ENCODE data around the gene P2RY14.

Gene P2RY14

GRCh38 chr3:151200586-151200985, 77.8 kb downstream of the P2RY14 start:
- Mint-ChIP-seq H3K4me3 (peak overlapping the region; percentile 79 to 88), H3K27me3 (no peaks in the 10 kb centered on the region), H3K9me3 (no peaks in the 10 kb centered on the region), H3K4me1 (peaks cover 44% of the 10 kb centered on the region), H3K27ac (peak overlapping the region; percentile 89 to 97)
- DNase-seq (no peak), ATAC-seq (no peak)

GRCh38 chr3:151199554-151200438, 78.5 kb downstream of the P2RY14 start:
- H3K27ac Mint-ChIP-seq = peak overlapping the region; percentile 91 to 97
- peak overlapping the region; percentile 72 to 88 for H3K4me3 Mint-ChIP-seq
- H3K9me3 Mint-ChIP-seq = no peaks in the 10 kb centered on the region
- no peak for DNase-seq
- H3K4me1 Mint-ChIP-seq = peaks cover 38% of the 10 kb centered on the region
- H3K27me3 Mint-ChIP-seq = no peaks in the 10 kb centered on the region
- ATAC-seq = no peak

GRCh38 chr3:151198849-151199248, 79.5 kb downstream of the P2RY14 start:
- H3K27me3 Mint-ChIP-seq = no peaks in the 10 kb centered on the region
- peak overlapping the region; percentile 72 to 88 for H3K4me3 Mint-ChIP-seq
- no peak for ATAC-seq
- no peak for DNase-seq
- H3K4me1 Mint-ChIP-seq = peaks cover 35% of the 10 kb centered on the region
- peak overlapping the region; percentile 59 to 97 for H3K27ac Mint-ChIP-seq
- H3K9me3 Mint-ChIP-seq = peaks cover 0 to 5% of the 10 kb centered on the region in 2 donors

- peak overlapping the region; percentile 72 to 88 for H3K4me3 Mint-ChIP-seq
- peaks cover 36% of the 10 kb centered on the region for H3K4me1 Mint-ChIP-seq
- no peak for DNase-seq
- no peak for ATAC-seq
- H3K9me3 Mint-ChIP-seq = peaks cover 2 to 5% of the 10 kb centered on the region in 2 donors
- no peaks in the 10 kb centered on the region for H3K27me3 Mint-ChIP-seq
- peak overlapping the region; percentile 44 to 67 for H3K27ac Mint-ChIP-seq
These were observed 80.2 kb downstream of the P2RY14 start for GRCh38 chr3:151197981-151198767.

- Mint-ChIP-seq H3K4me3 (peak overlapping the region; percentile 15 to 45), H3K9me3 (peaks cover 5 to 8% of the 10 kb centered on the region in 2 donors), H3K4me1 (peaks cover 46% of the 10 kb centered on the region)
These were observed 81.1 kb downstream of the P2RY14 start for GRCh38 chr3:151197228-151197627.

GRCh38 chr3:151196434-151196833, 81.9 kb downstream of the P2RY14 start:
- no peaks in the 10 kb centered on the region for H3K27me3 Mint-ChIP-seq
- no peak for DNase-seq
- peaks cover 5 to 8% of the 10 kb centered on the region in 2 donors for H3K9me3 Mint-ChIP-seq
- H3K27ac Mint-ChIP-seq = peak overlapping the region in 1 of 2 donors; percentile 11
- peak; percentile 79 for ATAC-seq
- no peak overlapping the region for H3K4me3 Mint-ChIP-seq
- H3K4me1 Mint-ChIP-seq = peaks cover 49% of the 10 kb centered on the region

More at GRCh38 chr3:151197228-151197627, 81.1 kb downstream of the P2RY14 start:
- H3K27me3 Mint-ChIP-seq = no peaks in the 10 kb centered on the region
- no peak for ATAC-seq
- DNase-seq = no peak
- no peak overlapping the region for H3K27ac Mint-ChIP-seq

GRCh38 chr3:151195826-151196225, 82.5 kb downstream of the P2RY14 start:
- Mint-ChIP-seq H3K9me3 (peaks cover 5 to 8% of the 10 kb centered on the region in 2 donors), H3K27me3 (no peaks in the 10 kb centered on the region), H3K27ac (no peak overlapping the region), H3K4me1 (peaks cover 51% of the 10 kb centered on the region), H3K4me3 (no peak overlapping the region)
- ATAC-seq (no peak), DNase-seq (no peak)

- Mint-ChIP-seq H3K4me1 (peaks cover 55% of the 10 kb centered on the region), H3K4me3 (peak overlapping the region in 1 of 2 donors; percentile 12), H3K27ac (peak overlapping the region in 1 of 2 donors; percentile 60), H3K27me3 (no peaks in the 10 kb centered on the region), H3K9me3 (peaks cover 5 to 8% of the 10 kb centered on the region in 2 donors)
- DNase-seq (no peak), ATAC-seq (no peak)
These were observed 85.8 kb downstream of the P2RY14 start for GRCh38 chr3:151192545-151192944.

- Mint-ChIP-seq H3K9me3 (peaks cover 5 to 8% of the 10 kb centered on the region in 2 donors), H3K27me3 (no peaks in the 10 kb centered on the region), H3K27ac (peak overlapping the region in 1 of 2 donors; percentile 96), H3K4me3 (peak overlapping the region; percentile 48 to 81), H3K4me1 (peaks cover 60% of the 10 kb centered on the region)
- DNase-seq (no peak), ATAC-seq (peak; percentile 56)
These were observed 87.2 kb downstream of the P2RY14 start for GRCh38 chr3:151191095-151191494.

GRCh38 chr3:151183265-151183671, 95.1 kb downstream of the P2RY14 start:
- peak overlapping the region; percentile 21 to 88 for H3K27ac Mint-ChIP-seq
- peak overlapping the region; percentile 69 to 79 for H3K4me3 Mint-ChIP-seq
- peak; percentile 65 for ATAC-seq
- H3K4me1 Mint-ChIP-seq = peaks cover 36% of the 10 kb centered on the region
- H3K9me3 Mint-ChIP-seq = no peaks in the 10 kb centered on the region
- no peak for DNase-seq
- no peaks in the 10 kb centered on the region for H3K27me3 Mint-ChIP-seq

GRCh38 chr3:151182349-151183079, 95.8 kb downstream of the P2RY14 start:
- H3K27me3 Mint-ChIP-seq = no peaks in the 10 kb centered on the region
- H3K27ac Mint-ChIP-seq = no peak overlapping the region
- no peak for ATAC-seq
- H3K4me1 Mint-ChIP-seq = peaks cover 36% of the 10 kb centered on the region
- DNase-seq = no peak
- H3K9me3 Mint-ChIP-seq = no peaks in the 10 kb centered on the region
- peak overlapping the region; percentile 1 to 79 for H3K4me3 Mint-ChIP-seq

GRCh38 chr3:151178208-151178845, 100.0 kb downstream of the P2RY14 start:
- DNase-seq (no peak), ATAC-seq (no peak)
- H3K4me1 Mint-ChIP-seq = peaks cover 13% of the 10 kb centered on the region
- no peak overlapping the region for H3K27ac Mint-ChIP-seq
- no peaks in the 10 kb centered on the region for H3K9me3 Mint-ChIP-seq
- H3K4me3 Mint-ChIP-seq = no peak overlapping the region
- H3K27me3 Mint-ChIP-seq = no peaks in the 10 kb centered on the region

GRCh38 chr3:151175952-151176351, 102.4 kb downstream of the P2RY14 start:
- ATAC-seq (no peak), DNase-seq (no peak)
- Mint-ChIP-seq H3K27me3 (no peaks in the 10 kb centered on the region), H3K4me1 (peaks cover 22% of the 10 kb centered on the region), H3K9me3 (no peaks in the 10 kb centered on the region), H3K4me3 (no peak overlapping the region), H3K27ac (no peak overlapping the region)

- H3K27me3 Mint-ChIP-seq = no peaks in the 10 kb centered on the region
- ATAC-seq (no peak), DNase-seq (no peak)
- H3K4me3 Mint-ChIP-seq = no peak overlapping the region
- peaks cover 38% of the 10 kb centered on the region for H3K4me1 Mint-ChIP-seq
- no peak overlapping the region for H3K27ac Mint-ChIP-seq
- no peaks in the 10 kb centered on the region for H3K9me3 Mint-ChIP-seq
These were observed 104.0 kb downstream of the P2RY14 start for GRCh38 chr3:151174351-151174750.
